Panc1 (cell line): ENCODE data around the gene ABI3BP. TPM values are rescaled to one million over a fixed set of nuclear protein-coding genes. Genes with fewer than 3 reads are reported as not detected.

Experiments
- ATAC-seq: fragments of 200-7000 bp; cut with Tn5 transposase; 2 replicates; pipeline ENCODE4 v1.9.1; 2020; ENCODE audit warnings: mild to moderate bottlenecking, moderate library complexity
- BruUV-seq: library from RNA; stranded (reverse); fragments of 400-500 nt; replicated peaks from 2 replicates; lab custom pipeline; 2021; lab: Mats Ljungman, UMichigan
- CTCF ChIA-PET: fragments of 300-600 bp; sonication (Branson Sonifier 250); formaldehyde crosslinking; loops from one replicate; lab custom pipeline; 2022; ENCODE audit warnings: antibody characterized with exemption; lab: Charles Lee
- POLR2A ChIA-PET: fragments of 300-600 bp; sonication (Branson Sonifier 250); formaldehyde crosslinking; loops from one replicate; lab custom pipeline; 2022; ENCODE audit warnings: antibody characterized with exemption; lab: Charles Lee
- DNase-seq: peaks from one replicate; pipeline ENCODE4 v3.0.0-alpha.2; 2010; ENCODE audit warnings: low read depth, low spot score
- H3K27ac ChIP-seq: 2 replicates; pipeline ENCODE4 v1.5.1; 2011; ENCODE audit warnings: mild to moderate bottlenecking, low read length, inconsistent platforms
- H3K27me3 ChIP-seq: fragments of 200-500 bp; sonication (Bioruptor generic); 2 replicates; pipeline ENCODE4 v1.6.0; 2014; ENCODE audit warnings: low read length, inconsistent platforms; ENCODE audit not compliant: control insufficient read depth, insufficient read depth
- H3K36me3 ChIP-seq: fragments of 200-500 bp; sonication (Bioruptor generic); 2 replicates; pipeline ENCODE4 v1.5.1; 2014; ENCODE audit warnings: inconsistent platforms, mild to moderate bottlenecking, low read length, moderate library complexity; ENCODE audit not compliant: control insufficient read depth, insufficient read depth
- H3K4me1 ChIP-seq: 2 replicates; pipeline ENCODE4 v1.5.1; 2011; ENCODE audit warnings: inconsistent platforms, mild to moderate bottlenecking, low read length, moderate library complexity; ENCODE audit not compliant: control insufficient read depth, insufficient read depth
- H3K4me3 ChIP-seq, 2 experiments: 2 replicates each; pipeline ENCODE4 v1.5.1; 2011 to 2012; ENCODE audit warnings: low read depth in 2 of 2, low read length in 2 of 2, mild to moderate bottlenecking in 2 of 2, inconsistent platforms in 1 of 2, moderate library complexity in 1 of 2
- H3K9me3 ChIP-seq: fragments of 200-500 bp; sonication (Bioruptor generic); 2 replicates; pipeline ENCODE4 v1.5.1; 2014; ENCODE audit warnings: low read depth, mild to moderate bottlenecking, inconsistent platforms, low read length, moderate library complexity; ENCODE audit not compliant: control insufficient read depth, insufficient read depth
- POLR2AphosphoS5 ChIP-seq: IDR thresholded peaks from 2 replicates; pipeline ENCODE4 v1.6.1; 2012; ENCODE audit warnings: mild to moderate bottlenecking, low read depth, low read length, moderate library complexity
- SIN3A ChIP-seq: IDR thresholded peaks from 2 replicates; pipeline ENCODE4 v1.6.1; 2012; ENCODE audit warnings: low read depth, mild to moderate bottlenecking, low read length, moderate library complexity, borderline replicate concordance; ENCODE audit not compliant: insufficient read depth
- TCF7L2 ChIP-seq: IDR thresholded peaks from 2 replicates; pipeline ENCODE4 v1.6.1; 2011; ENCODE audit warnings: mild to moderate bottlenecking, low read depth, low read length, inconsistent platforms
- in situ Hi-C: cut with HindIII; loops from 2 replicates; pipeline ENCODE4 v1.10.0; 2016; ENCODE audit warnings: low sequenced_read_pairs, low pct_unique_long_range_greater_than_20kb
- intact Hi-C: fragments of 100-400 bp; cut with micrococcal nuclease; formaldehyde crosslinking; loops from one replicate; pipeline ENCODE4 v1.10.0; 2022; ENCODE audit not compliant: unreplicated experiment
- total RNA-seq: library from RNA; stranded (reverse); gene quantifications from one replicate; pipeline ENCODE4 v1.2.1, GENCODE V29; 2021; ENCODE audit not compliant: unreplicated experiment
- TF ChIP-seq, protein P1 (sequence below): fragments of 450-650 bp; IDR thresholded peaks from 2 replicates; pipeline ENCODE4 v1.5.1; 2017; ENCODE audit warnings: mild to moderate bottlenecking
- TF ChIP-seq, protein P2 (sequence below), 2 experiments: IDR thresholded peaks; 2 replicates each; pipeline ENCODE4 v1.6.1; 2011 to 2012; ENCODE audit warnings: low read depth in 2 of 2, control low read depth in 1 of 2, low read length in 1 of 2, mild to moderate bottlenecking in 1 of 2, moderate library complexity in 1 of 2; ENCODE audit not compliant: insufficient read depth in 1 of 2

The ABI3BP gene
- total RNA-seq, 1 experiment from 2014 or later: 0.21 TPM

DNA sequence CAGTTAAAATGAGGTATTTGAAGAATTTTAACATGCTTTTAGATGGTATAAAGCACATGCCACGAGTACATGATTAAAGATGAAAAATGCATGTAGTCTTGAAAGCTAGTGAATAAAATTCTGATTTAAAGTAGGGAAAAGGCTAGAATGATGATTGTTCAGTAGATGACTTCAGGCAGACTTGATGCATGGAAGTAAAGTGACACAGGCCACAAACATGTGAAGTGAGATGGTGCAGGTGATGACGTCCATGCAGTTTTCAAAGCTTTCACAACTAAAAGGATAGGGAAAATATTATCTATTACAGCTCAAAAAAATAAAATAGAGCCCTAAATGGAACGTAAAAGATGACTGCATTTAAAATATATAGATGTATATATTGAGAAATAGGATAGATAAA is 143.1 kb downstream of the ABI3BP start:
- ATAC-seq (no peak), DNase-seq (no peak)
- Histone ChIP-seq H3K27ac (no peak overlapping the region), H3K9me3 (no peaks in the 10 kb centered on the region), H3K27me3 (peaks cover 10% of the 10 kb centered on the region), H3K4me3 (no peak overlapping the region), H3K36me3 (no peaks in the 10 kb centered on the region), H3K4me1 (no peaks in the 10 kb centered on the region)
- intact Hi-C loops (no loop called here), in situ Hi-C loops (no loop called here)
- ChIA-PET POLR2A (no interaction called here), CTCF (no interaction called here)
- TF ChIP-seq, protein P1, sequence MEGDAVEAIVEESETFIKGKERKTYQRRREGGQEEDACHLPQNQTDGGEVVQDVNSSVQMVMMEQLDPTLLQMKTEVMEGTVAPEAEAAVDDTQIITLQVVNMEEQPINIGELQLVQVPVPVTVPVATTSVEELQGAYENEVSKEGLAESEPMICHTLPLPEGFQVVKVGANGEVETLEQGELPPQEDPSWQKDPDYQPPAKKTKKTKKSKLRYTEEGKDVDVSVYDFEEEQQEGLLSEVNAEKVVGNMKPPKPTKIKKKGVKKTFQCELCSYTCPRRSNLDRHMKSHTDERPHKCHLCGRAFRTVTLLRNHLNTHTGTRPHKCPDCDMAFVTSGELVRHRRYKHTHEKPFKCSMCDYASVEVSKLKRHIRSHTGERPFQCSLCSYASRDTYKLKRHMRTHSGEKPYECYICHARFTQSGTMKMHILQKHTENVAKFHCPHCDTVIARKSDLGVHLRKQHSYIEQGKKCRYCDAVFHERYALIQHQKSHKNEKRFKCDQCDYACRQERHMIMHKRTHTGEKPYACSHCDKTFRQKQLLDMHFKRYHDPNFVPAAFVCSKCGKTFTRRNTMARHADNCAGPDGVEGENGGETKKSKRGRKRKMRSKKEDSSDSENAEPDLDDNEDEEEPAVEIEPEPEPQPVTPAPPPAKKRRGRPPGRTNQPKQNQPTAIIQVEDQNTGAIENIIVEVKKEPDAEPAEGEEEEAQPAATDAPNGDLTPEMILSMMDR: no peak
- TF ChIP-seq, protein P2, sequence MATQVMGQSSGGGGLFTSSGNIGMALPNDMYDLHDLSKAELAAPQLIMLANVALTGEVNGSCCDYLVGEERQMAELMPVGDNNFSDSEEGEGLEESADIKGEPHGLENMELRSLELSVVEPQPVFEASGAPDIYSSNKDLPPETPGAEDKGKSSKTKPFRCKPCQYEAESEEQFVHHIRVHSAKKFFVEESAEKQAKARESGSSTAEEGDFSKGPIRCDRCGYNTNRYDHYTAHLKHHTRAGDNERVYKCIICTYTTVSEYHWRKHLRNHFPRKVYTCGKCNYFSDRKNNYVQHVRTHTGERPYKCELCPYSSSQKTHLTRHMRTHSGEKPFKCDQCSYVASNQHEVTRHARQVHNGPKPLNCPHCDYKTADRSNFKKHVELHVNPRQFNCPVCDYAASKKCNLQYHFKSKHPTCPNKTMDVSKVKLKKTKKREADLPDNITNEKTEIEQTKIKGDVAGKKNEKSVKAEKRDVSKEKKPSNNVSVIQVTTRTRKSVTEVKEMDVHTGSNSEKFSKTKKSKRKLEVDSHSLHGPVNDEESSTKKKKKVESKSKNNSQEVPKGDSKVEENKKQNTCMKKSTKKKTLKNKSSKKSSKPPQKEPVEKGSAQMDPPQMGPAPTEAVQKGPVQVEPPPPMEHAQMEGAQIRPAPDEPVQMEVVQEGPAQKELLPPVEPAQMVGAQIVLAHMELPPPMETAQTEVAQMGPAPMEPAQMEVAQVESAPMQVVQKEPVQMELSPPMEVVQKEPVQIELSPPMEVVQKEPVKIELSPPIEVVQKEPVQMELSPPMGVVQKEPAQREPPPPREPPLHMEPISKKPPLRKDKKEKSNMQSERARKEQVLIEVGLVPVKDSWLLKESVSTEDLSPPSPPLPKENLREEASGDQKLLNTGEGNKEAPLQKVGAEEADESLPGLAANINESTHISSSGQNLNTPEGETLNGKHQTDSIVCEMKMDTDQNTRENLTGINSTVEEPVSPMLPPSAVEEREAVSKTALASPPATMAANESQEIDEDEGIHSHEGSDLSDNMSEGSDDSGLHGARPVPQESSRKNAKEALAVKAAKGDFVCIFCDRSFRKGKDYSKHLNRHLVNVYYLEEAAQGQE (IDR thresholded peaks at IDR 0.05; ENCODE audit: insufficient read depth in 1 of 2, low read depth in 2 of 2, low read length in 1 of 2): no peak
- TF ChIP-seq TCF7L2 (no peak), SIN3A (no peak)
- BruUV-seq: no TSS peak

DNA sequence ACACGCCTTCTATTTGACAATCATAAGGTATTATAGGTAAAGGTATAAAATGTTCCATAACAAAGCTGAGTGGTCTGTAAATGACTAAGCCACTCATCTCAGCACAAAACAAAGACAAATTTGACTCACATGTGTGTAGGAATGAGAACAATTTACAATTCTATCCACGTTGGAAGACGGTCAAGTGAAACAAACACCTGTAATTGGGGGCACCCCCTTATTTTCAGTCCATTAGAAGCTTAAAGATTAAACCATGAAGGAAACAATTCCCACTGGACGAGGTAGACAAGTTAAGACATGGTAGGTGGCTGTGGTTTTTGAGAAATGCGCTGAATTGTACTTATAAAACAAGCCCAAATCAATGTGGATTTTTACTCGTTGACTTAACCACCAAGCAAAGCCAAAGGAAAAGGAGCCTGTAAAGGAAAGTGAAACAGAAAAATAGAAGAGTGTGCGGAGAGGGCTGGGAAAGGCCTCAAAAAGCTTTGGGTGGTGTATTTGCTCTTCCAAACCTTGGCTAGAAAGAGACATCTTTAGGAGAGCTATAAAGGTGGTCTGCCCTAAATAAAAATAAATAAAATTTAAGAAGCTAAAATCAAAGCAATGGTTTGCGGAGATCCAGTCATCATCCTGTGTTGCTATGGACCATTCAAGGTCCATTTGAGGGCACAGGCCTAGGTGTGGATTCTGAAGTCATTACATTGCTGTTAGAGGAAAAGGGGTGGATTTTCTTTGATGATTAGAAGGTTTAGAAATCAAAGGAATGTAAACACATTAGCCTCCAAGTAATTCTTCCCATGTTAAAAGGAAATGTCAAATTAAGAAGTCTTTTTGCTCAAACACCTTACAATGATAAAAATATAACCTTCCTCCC is 148.9 kb downstream of the ABI3BP start:
- CTCF ChIA-PET: no interaction called here
- no peak for TF ChIP-seq SIN3A
- no peak for TF ChIP-seq TCF7L2
- TF ChIP-seq POLR2AphosphoS5: no peak
- TF ChIP-seq, protein P1: no peak
- TF ChIP-seq, protein P2 (IDR thresholded peaks at IDR 0.05; ENCODE audit: insufficient read depth in 1 of 2, low read depth in 2 of 2, low read length in 1 of 2): no peak
- no peak overlapping the region for H3K4me3 ChIP-seq
- BruUV-seq: no TSS peak
- H3K9me3 ChIP-seq: no peaks in the 10 kb centered on the region
- H3K27me3 ChIP-seq: peaks cover 2% of the 10 kb centered on the region; the same call in 1 of the 2 replicates
- ATAC-seq (no peak), DNase-seq (no peak)
- H3K36me3 ChIP-seq: no peaks in the 10 kb centered on the region
- no peak overlapping the region for H3K27ac ChIP-seq
- no peaks in the 10 kb centered on the region for H3K4me1 ChIP-seq
- intact Hi-C loops: no loop called here
- POLR2A ChIA-PET: no interaction called here
- in situ Hi-C loops: no loop called here
